Progenitor cell of endocrine pancreas (in vitro differentiated cells): ENCODE results near the gene ADGRA1. TPM values are rescaled to one million over a fixed set of nuclear protein-coding genes. Genes with fewer than 3 reads are reported as not detected.

Experiments
- DNase-seq: peaks from one replicate; pipeline ENCODE4 v3.0.0; 2021; ENCODE audit warnings: low spot score; ENCODE audit not compliant: unreplicated experiment
- H3K27ac Mint-ChIP-seq: 2 replicates; pipeline ENCODE4 v1.8.0; 2021; ENCODE audit warnings: mild to moderate bottlenecking, moderate library complexity, mixed read lengths
- H3K27me3 Mint-ChIP-seq: 2 replicates; pipeline ENCODE4 v1.8.0; 2021; ENCODE audit warnings: mixed read lengths
- H3K36me3 Mint-ChIP-seq: 2 replicates; pipeline ENCODE4 v1.8.0; 2022; ENCODE audit warnings: mixed read lengths; ENCODE audit not compliant: insufficient read depth
- H3K4me1 Mint-ChIP-seq: 2 replicates; pipeline ENCODE4 v1.8.0; 2021; ENCODE audit warnings: low read depth, mixed read lengths
- H3K4me3 Mint-ChIP-seq: 2 replicates; pipeline ENCODE4 v1.8.0; 2021; ENCODE audit warnings: low read depth, mild to moderate bottlenecking, moderate library complexity, mixed read lengths
- H3K9me3 Mint-ChIP-seq: 2 replicates; pipeline ENCODE4 v1.8.0; 2021; ENCODE audit warnings: low read depth, mixed read lengths
- total RNA-seq: library from RNA; stranded (reverse); gene quantifications from 2 replicates; pipeline ENCODE4 v1.2.1, GENCODE V29; 2021
- TF ChIP-seq, protein P1 (sequence below): fragments of 200-600 bp; sonication (generic); IDR thresholded peaks from one replicate; pipeline ENCODE4 v1.5.0; 2021; ENCODE audit warnings: antibody characterized with exemption, mild to moderate bottlenecking; ENCODE audit not compliant: unreplicated experiment

The ADGRA1 gene
- total RNA-seq, 1 donor from 2014 or later, result 1.2 TPM

DNA sequence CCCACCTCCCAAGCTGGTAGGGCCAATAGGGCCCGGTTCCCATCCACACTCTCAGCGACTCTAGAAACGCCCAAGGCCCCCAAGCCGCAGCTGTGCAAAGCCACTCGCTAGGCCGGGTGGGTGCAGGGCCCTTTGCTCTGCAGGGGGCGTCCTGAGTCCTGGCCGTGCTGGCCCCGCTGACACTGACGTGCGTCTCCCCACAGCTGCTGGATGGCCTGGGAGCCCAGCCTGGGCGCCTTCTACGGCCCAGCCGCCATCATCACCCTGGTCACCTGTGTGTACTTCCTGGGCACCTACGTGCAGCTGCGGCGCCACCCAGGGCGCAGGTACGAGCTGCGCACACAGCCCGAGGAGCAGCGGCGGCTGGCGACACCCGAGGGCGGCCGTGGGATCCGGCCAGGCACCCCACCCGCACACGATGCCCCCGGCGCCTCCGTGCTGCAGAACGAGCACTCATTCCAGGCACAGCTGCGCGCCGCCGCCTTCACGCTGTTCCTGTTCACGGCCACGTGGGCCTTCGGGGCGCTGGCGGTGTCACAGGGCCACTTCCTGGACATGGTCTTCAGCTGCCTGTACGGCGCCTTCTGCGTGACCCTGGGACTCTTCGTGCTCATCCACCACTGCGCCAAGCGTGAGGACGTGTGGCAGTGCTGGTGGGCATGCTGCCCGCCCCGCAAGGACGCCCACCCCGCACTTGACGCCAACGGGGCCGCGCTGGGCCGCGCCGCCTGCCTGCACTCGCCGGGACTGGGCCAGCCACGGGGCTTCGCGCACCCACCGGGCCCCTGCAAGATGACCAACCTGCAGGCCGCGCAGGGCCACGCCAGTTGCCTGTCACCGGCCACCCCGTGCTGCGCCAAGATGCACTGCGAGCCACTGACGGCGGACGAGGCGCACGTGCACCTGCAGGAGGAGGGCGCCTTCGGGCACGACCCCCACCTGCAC, 40.7 kb downstream of the ADGRA1 start:
- Mint-ChIP-seq H3K27me3 (peaks cover 27% of the 10 kb centered on the region), H3K4me3 (no peak overlapping the region), H3K27ac (no peak overlapping the region), H3K9me3 (no peaks in the 10 kb centered on the region), H3K36me3 (no peaks in the 10 kb centered on the region), H3K4me1 (no peaks in the 10 kb centered on the region)
- no peak for DNase-seq
- TF ChIP-seq, protein P1, sequence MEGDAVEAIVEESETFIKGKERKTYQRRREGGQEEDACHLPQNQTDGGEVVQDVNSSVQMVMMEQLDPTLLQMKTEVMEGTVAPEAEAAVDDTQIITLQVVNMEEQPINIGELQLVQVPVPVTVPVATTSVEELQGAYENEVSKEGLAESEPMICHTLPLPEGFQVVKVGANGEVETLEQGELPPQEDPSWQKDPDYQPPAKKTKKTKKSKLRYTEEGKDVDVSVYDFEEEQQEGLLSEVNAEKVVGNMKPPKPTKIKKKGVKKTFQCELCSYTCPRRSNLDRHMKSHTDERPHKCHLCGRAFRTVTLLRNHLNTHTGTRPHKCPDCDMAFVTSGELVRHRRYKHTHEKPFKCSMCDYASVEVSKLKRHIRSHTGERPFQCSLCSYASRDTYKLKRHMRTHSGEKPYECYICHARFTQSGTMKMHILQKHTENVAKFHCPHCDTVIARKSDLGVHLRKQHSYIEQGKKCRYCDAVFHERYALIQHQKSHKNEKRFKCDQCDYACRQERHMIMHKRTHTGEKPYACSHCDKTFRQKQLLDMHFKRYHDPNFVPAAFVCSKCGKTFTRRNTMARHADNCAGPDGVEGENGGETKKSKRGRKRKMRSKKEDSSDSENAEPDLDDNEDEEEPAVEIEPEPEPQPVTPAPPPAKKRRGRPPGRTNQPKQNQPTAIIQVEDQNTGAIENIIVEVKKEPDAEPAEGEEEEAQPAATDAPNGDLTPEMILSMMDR, result no peak

DNA sequence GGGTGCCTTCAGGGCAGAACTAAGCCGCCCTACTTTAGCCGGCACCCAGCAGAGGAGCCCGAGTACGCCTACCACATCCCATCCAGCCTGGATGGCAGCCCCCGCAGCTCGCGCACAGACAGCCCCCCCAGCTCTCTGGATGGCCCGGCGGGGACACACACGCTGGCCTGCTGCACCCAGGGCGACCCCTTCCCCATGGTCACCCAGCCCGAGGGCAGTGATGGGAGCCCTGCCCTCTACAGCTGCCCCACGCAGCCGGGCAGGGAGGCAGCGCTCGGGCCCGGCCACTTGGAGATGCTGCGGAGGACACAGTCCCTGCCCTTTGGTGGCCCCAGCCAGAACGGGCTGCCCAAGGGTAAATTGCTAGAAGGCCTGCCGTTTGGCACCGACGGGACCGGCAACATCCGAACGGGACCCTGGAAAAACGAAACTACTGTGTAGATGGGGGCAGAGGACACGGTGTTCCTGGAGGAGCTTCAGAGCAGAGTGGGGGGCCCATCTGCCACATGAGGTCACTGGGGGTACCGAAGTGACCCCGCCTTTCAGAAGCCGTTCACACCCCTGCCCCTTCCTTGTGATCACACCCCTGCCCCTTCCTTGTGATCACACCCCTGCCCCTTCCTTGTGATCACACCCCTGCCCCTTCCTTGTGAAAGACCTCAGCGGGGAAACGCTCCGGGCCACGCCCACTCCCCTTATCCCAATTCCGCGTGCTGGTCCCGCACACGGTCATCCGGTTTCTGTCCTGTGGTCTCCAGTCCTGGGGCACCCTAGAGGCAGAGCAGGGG, 41.5 kb downstream of the ADGRA1 start:
- TF ChIP-seq, protein P1, result no peak
- no peaks in the 10 kb centered on the region for H3K4me1 Mint-ChIP-seq
- H3K36me3 Mint-ChIP-seq, result no peaks in the 10 kb centered on the region
- no peaks in the 10 kb centered on the region for H3K9me3 Mint-ChIP-seq
- no peak overlapping the region for H3K27ac Mint-ChIP-seq
- no peak overlapping the region for H3K4me3 Mint-ChIP-seq
- no peak for DNase-seq
- H3K27me3 Mint-ChIP-seq, result peaks cover 21% of the 10 kb centered on the region

DNA sequence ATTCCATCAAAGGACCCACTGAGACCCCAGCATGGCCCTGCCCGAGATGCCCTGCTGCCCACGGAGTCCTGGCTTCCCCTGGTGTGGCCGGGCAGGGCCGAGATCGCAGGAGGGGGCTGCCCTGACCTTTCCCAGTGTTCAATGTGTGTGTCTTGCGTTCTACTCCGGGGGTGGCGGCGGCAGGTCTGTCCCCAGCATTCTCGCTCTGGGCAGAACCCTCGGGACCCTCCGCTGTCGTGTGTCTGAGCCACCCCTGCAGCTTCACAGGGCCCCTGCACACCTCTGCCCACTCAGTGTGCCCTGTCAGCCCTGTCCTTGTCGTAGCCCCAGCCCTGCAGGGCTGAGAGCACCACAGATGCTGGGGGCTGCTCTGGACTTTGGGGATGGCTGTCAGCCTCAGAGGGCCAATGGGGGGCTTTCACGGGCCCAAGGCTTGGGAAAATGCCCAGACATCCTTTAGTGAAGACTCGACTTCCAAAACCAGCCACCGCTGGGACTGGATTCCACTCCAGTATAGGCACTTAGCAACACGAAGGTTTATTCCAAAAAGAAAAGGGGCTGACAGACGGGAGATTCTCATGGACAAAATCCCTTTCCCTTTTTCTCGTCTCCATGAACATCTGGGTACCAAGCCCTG, 42.3 kb downstream of the ADGRA1 start:
- H3K36me3 Mint-ChIP-seq, result no peaks in the 10 kb centered on the region
- no peak for DNase-seq
- H3K9me3 Mint-ChIP-seq, result no peaks in the 10 kb centered on the region
- H3K4me3 Mint-ChIP-seq, result no peak overlapping the region
- TF ChIP-seq, protein P1, result no peak
- H3K27ac Mint-ChIP-seq, result no peak overlapping the region
- H3K4me1 Mint-ChIP-seq, result no peaks in the 10 kb centered on the region
- peaks cover 21% of the 10 kb centered on the region for H3K27me3 Mint-ChIP-seq

DNA sequence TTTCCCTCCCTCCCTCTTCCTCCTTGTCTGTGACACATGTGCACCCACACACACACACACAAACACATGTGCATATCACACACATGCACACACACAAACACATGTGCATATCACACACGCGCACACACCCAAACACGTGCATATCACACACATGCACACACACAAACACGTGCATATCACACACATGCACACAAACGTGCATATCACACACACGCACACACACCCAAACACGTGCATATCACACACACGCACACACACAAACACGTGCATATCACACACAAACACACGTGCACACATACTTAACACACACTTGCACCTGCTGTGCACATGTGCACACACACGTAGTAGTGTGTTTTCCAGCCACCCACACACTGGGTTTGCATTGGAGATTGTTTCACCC, 42.9 kb downstream of the ADGRA1 start:
- DNase-seq, result no peak
- Mint-ChIP-seq H3K4me1 (no peaks in the 10 kb centered on the region), H3K27me3 (peaks cover 20% of the 10 kb centered on the region), H3K9me3 (no peaks in the 10 kb centered on the region), H3K36me3 (no peaks in the 10 kb centered on the region), H3K27ac (no peak overlapping the region), H3K4me3 (no peak overlapping the region)
- TF ChIP-seq, protein P1, result no peak

DNA sequence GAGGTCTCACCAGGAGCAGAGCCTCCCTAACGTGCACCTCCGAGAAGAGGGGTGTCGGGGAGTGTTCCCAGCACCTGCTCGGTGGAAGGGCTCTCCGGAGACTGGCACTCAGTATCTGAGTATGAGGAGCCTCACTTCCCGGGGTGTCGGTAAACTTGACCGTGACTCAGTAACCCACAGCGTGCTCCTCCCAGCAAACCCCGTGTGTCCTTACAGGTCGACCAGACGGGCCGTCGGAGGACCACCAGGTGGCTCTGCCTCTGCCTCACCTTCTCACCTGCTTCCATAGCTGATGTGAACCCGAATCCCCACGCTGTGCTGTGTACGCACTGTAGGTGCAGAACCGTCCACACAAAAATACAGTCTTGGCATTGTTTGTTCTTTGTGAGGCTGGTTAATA, 43.3 kb downstream of the ADGRA1 start:
- Mint-ChIP-seq H3K36me3 (no peaks in the 10 kb centered on the region), H3K4me1 (no peaks in the 10 kb centered on the region)
- DNase-seq, result no peak

More for the DNA sequence above, 43.3 kb downstream of the ADGRA1 start:
- H3K27me3 Mint-ChIP-seq, result peaks cover 15% of the 10 kb centered on the region
- TF ChIP-seq, protein P1, result no peak
- H3K4me3 Mint-ChIP-seq, result no peak overlapping the region
- H3K9me3 Mint-ChIP-seq, result no peaks in the 10 kb centered on the region
- H3K27ac Mint-ChIP-seq, result no peak overlapping the region
